Stimulated activated CD4-positive, alpha-beta T cell treated with anti-CD3 and anti-CD28 coated beads, Interleukin-4, amount 100 ng/mL, for 4 hours (primary cell): ENCODE results near the gene WASF1.
"Not testable (repeated sequence)": the region's sequence is repeated elsewhere in the genome, so short reads cannot be mapped to it uniquely, and the experiment has no call there.

Source experiments
- DNase-seq, 2 experiments: peaks; one replicate each; pipeline ENCODE4 v3.0.0-alpha.2; 2020

WASF1 gene

DNA sequence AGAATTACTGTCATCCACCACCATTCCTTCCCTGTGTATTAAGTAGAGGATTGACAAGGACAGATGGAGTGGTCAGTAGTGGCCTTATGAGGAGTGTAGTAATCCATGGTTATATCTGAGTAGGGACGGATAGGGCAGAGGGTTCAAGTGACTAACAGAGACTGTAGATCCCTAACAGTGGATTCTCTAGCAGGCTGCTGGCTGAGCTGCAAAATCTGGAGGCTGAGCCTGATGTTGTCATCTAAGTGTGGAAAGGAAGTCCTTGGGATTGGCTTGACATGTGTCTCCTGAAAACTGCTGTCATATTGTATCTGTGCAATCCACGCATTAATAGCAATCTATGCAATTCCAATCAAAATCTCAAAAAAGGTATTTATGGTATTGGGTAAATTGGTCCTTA lies 94.2 kb downstream of the WASF1 start:
- DNase-seq = no peak

DNA sequence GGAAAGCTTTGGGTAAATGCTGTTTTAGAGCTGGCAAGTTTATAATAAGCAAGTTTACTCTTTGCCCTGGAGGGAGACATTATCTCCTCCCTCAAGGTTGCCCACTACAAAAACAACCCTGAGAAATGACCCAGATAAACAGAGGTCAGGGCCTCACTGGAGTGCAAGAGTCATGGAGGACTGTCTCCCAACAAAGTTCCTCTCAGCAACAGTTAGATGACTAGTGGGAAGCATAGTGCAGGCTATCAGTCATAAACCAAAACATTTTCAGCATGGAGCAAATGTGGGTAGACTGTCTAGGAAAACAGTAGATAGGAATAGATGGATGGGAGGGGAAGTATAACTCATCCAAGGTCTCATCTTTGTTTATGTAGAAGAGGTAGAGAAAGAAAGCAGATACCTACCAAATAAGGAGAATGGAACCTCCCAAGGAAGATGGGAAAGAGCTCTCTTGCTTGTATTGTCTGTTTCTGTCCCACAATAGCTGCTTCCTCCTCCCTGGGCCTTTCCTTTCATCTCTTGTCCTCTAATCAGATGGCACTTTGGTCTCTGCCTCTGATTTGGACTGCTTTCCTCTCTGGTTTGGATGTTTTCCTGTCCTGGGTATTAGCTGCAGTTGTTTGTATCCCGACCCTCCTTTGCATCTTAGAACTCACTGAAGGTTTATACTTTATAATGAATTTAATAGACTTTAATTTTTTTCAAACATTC lies 95.4 kb downstream of the WASF1 start:
- no peak for DNase-seq

DNA sequence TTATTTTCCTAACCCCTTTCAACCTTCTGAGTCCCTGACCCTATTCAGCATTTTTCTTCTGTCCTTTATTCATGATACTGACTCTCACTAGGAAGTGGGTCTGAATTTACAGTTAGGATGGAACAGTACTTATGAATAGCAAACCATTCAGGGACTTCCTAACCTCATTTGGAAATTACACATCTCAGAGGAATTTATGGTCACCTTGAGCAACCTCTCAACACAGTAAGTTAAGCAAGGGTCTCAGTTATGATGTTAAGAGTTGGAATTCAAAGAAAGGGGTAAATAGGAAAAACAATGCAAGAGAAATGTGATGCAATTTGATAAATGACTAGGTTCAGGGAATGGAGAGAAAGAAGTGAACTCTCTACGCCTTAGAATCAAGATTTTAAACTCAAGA lies 104.1 kb downstream of the WASF1 start:
- no peak for DNase-seq

DNA sequence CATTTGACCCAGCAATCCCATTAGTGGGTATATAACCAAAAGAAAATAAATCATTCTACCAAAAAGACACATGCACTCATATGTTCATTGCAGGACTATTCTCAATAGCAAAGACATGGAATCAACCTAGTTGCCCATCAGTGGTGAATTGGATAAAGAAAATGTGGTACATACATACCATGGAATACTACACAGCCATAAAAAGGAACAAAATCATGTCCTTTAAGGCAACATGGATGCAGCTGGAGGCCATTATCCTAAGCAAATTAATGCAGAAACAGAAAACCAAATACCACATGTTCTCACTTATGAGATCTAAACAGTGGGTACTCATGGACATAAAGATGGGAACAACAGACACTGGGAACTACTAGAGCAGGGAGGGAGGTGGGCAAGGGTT lies 106.0 kb downstream of the WASF1 start:
- DNase-seq = not testable (repeated sequence)

DNA sequence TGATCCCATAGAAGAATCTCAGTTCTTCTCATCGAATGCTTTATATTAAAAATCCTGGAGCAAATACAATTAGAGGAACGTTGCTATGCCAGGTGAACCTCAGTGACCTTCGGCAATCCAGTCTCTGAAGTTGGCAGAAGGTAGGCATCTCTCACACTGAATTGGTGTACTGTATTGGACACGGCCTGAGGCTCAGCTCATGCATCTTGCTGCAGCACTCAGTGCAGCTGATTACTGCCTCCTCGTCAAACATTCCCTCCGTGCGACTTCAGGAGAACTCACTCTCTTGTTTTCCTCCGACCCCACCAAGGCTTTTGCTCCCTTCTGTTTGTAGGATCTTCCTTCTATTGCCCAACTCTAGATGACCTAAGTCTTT lies 110.9 kb downstream of the WASF1 start:
- DNase-seq = no peak

DNA sequence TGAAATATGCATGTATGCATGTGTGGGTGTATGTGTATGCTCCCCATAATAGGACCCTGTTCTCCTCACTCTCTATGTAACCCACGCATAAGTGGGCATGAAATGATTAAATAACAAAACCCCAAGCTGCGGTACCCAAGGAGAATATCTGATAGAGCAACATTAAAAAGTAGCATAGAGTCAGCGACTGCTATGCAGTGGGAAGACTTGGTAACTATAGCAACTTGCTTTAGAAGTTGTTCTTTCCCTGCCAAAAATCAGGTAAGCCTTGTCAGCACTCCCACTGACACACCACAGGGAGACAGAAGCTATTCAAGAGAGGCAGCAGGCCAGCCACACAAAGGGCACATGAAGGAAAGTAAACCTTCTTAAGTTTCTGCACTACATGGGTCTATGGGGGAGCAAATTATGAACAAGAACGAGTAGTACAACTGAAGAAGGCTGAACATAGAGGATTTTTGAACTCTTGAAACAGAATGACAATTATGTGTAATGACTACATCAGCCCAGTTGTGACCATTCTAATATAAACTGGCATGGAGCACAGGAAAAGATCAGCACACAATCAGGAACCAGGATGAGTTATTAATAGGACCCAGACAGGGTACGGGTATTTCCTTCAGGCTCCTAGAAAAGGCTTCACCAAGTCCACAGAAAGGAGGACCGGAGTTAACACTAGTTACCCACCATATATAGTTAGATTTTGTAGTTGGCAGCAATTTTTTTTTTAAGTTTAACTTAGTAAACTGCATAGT lies 111.5 kb downstream of the WASF1 start:
- DNase-seq = no peak

DNA sequence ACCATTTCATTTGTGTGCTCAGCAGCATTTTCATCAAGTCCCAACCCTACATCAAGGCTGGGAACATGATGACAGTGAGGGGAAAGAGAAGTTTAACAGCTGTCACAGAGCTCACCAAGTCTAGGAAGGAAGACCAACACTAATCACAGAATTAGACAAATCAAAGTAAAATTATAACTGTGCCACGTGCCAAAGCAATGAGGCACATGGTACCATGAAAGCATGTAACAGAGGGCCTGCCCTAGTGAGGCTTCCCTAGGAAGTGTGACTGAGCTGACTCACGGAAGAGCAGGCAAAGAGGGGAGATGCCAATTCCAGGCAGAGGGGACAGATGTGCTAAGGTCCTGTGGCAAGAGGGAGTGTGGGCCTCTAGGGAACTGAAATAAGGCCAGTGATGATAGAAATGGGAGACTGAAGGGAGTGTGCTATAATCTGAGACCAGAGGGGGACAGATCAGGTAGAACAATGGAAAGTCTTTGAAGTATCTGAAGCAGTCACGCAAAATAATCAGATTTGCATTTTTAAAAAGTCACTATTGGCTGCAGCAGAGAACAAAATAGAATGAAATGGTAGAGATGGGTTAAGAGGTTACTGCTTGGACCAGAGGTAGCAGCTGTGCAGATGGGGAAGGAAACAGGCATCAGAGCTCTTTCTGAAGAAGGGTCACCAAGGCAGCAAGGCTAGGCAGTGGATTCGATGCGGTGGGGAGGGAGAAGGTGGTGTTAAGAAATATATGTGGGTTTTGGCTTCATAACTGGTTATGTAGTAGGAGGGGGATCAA lies 114.5 kb downstream of the WASF1 start:
- DNase-seq = no peak

DNA sequence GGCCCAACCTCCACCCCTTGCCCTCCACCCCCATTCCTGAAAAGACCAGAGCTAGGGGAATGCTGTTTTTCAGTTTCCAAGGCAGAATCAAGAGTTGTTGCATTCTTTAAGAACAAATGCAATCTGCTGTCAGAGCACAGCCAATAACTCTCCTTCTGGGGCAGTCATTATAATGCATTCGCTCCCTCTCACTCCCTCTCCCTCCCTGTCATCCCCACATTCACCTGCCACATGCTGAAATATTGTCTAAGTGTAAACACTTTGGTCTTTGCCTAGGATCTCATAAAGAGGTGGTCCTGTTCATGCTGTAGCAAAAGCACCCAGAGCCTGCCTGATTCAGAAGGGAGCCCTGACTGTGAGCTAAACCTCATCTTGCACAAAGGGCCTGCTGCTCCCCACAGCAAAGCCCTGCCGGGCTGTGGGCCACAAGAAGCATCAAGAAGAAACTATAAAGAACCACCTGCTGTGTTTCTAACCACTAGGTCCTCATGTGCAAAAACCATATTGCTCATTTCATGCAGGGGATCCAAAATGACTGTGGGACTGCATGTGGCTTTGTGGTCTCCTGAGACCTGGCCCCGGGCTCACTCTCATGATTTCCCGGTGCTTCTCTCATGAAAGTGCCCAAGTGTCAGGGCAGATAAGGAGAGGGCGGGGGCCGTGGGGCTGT lies 115.7 kb downstream of the WASF1 start:
- no peak for DNase-seq

DNA sequence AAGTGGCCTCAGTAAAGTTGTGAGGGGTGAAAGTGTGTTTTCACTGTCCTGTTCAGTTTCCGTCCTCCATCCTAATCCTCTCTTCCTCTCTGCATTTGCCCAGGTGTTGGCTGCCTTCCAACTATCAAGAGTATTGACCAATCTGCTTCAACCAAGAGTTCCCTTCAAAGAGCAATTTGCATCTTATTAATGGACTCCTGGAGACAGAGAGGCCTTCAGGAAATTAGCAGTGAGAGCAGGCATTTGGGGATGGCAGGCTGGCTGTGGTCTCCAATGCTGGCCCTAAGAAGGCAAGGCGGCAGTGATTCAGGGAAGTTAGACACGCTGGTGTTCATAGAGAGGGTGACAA lies 124.1 kb downstream of the WASF1 start:
- no peak for DNase-seq

DNA sequence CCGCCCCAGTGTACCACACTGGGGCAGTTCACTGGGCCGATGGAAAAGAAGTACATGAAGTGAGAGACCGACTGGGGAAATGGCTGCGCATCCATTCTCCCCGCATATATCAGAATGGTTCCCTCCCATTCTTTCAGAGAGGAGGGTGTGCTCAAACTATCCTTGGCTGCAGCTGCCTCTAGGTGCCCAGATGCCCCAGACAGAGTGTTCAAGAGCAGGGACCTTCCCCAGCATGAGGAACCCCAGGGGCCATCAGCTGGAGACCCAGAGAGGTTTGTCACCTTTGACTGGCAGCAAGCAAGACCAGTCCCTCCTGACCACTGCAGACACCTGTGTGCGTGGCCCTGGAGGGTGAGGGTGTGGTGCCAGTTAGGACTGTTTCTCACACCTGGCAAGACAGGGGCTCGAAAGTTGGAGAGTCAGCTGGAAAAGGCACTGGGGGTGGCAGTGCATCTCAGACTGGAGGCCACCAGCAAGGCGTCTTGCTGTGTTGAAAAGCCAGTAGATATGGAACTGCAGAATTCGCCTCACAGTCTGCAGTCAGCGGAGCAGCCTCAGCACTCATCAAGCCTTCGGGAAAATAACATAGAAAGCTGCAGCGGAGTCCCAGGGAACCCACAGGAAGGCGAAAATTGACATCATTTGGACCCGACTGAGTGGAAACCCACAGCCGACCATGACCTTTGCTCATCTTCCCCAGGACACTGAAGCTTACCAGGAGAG lies 124.6 kb downstream of the WASF1 start:
- DNase-seq = no peak

DNA sequence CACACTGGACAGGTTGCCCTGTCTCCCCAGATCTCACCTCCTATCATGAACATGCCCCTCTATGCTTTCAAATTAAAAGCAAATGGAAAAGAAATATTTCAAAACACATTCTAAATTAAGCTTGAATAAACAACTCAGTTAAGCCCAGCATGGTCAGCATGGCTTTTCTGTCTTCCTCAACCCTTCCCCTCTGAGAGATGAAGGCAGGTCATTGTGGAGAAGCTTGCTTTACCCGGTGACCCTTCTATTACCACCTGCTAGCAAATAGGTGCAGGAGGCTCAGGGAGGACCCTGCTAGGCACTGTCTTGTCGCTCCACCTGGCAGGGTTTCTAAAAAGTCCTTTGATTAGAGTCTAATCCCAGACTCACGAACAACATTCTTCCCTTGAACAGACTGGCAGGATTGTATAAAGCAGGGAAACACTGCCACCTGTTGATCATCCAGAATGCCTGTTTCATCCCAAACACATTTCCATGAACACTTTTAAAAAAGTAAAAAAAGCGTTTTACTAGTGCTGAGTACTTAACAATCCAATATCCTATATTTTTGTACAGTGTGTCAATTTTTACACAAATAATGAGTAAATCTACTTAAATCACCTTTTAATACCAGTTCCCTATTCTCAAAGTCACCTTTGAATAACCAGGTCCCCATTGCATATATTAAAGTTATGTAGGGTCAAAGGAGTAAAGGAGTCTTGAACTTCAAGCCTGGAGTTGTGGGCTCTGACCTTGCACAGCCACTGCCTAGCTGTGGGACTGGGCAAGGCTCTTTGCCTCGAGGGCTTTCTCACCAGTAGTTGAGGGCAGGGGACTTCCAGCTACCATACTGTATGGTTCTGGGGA lies 125.9 kb downstream of the WASF1 start:
- no peak for DNase-seq

DNA sequence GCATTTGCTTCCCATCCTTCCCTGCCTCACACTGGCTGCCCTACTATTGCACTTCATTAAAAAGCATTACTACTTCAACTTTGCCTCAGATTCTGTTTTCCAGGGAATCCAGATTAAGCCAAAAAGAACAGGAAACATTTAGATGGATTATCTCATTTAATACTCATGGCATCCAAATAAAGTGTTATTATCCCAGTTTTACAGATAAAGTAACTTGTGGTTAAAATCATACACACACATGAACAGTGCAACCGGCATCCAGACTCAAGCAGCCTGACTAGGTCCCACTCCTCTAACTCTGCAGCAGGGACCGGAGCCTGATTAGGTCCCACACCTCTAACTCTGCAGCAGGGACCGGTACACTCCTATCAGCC lies 129.0 kb downstream of the WASF1 start:
- DNase-seq = no peak
